GM23338 (cell line): ENCODE data around the gene ACTR2. TPM values are rescaled to one million over a fixed set of nuclear protein-coding genes. Genes with fewer than 3 reads are reported as not detected.

Experiments
- ATAC-seq: fragments of 200-7000 bp; cut with Tn5 transposase; 3 replicates; pipeline ENCODE4 v1.9.1; 2020
- DNase-seq: peaks from one replicate; pipeline ENCODE4 v3.0.0-alpha.2; 2015; ENCODE audit warnings: low spot score
- H2AFZ ChIP-seq: fragments of 200-600 bp; sonication (generic); 2 replicates; pipeline ENCODE4 v1.8.0; 2016; ENCODE audit warnings: antibody characterized with exemption, mild to moderate bottlenecking, moderate library complexity
- H3F3A ChIP-seq: fragments of 200-600 bp; sonication (generic); replicated peaks from 2 replicates; pipeline ENCODE4 v1.8.0; 2017; ENCODE audit warnings: antibody characterized with exemption, mixed run types, low read depth
- H3K27ac ChIP-seq: fragments of 200-600 bp; sonication (generic); 2 replicates; pipeline ENCODE4 v1.6.1; 2016; ENCODE audit warnings: low read depth
- H3K27me3 ChIP-seq: fragments of 200-600 bp; sonication (generic); 2 replicates; pipeline ENCODE4 v1.8.0; 2016; ENCODE audit warnings: mild to moderate bottlenecking, mixed run types, moderate library complexity; ENCODE audit not compliant: insufficient read depth
- H3K36me3 ChIP-seq: fragments of 200-600 bp; sonication (generic); 2 replicates; pipeline ENCODE4 v1.8.0; 2016; ENCODE audit warnings: mild to moderate bottlenecking; ENCODE audit not compliant: insufficient read depth
- H3K4me1 ChIP-seq: fragments of 200-600 bp; sonication (generic); 2 replicates; pipeline ENCODE4 v1.8.0; 2016; ENCODE audit warnings: mild to moderate bottlenecking, moderate library complexity; ENCODE audit not compliant: insufficient read depth
- H3K4me2 ChIP-seq: fragments of 200-600 bp; sonication (generic); 2 replicates; pipeline ENCODE4 v1.7.1; 2017; ENCODE audit warnings: mixed run types
- H3K4me3 ChIP-seq: fragments of 200-600 bp; sonication (generic); 2 replicates; pipeline ENCODE4 v1.6.1; 2016; ENCODE audit warnings: mixed run types
- H3K79me2 ChIP-seq: fragments of 200-600 bp; sonication (generic); replicated peaks from 2 replicates; pipeline ENCODE4 v1.8.0; 2017; ENCODE audit warnings: mild to moderate bottlenecking; ENCODE audit not compliant: insufficient read depth
- H3K9me2 ChIP-seq: fragments of 200-600 bp; sonication (generic); 2 replicates; pipeline ENCODE4 v1.8.0; 2017; ENCODE audit not compliant: insufficient read depth
- H4K20me1 ChIP-seq: fragments of 200-600 bp; sonication (generic); replicated peaks from 2 replicates; pipeline ENCODE4 v1.8.0; 2017; ENCODE audit warnings: mild to moderate bottlenecking; ENCODE audit not compliant: insufficient read depth
- H3K27ac Mint-ChIP-seq: 2 replicates; pipeline ENCODE4 v1.8.0; 2020; ENCODE audit warnings: inconsistent platforms, mild to moderate bottlenecking, moderate library complexity, mixed read lengths
- H3K27me3 Mint-ChIP-seq: 3 replicates; pipeline ENCODE4 v1.8.0; 2022; ENCODE audit warnings: low read depth, mild to moderate bottlenecking, moderate library complexity, mixed read lengths, inconsistent platforms; ENCODE audit not compliant: insufficient read depth, poor library complexity
- H3K36me3 Mint-ChIP-seq: 3 replicates; pipeline ENCODE4 v1.8.0; 2021; ENCODE audit warnings: low read depth, mild to moderate bottlenecking, inconsistent platforms, moderate library complexity, mixed read lengths
- H3K4me1 Mint-ChIP-seq: 3 replicates; pipeline ENCODE4 v1.8.0; 2020; ENCODE audit warnings: mild to moderate bottlenecking, inconsistent platforms, mixed read lengths
- H3K4me3 Mint-ChIP-seq: 3 replicates; pipeline ENCODE4 v1.8.0; 2021; ENCODE audit warnings: moderate library complexity, mild to moderate bottlenecking, inconsistent platforms, mixed read lengths
- H3K9me3 Mint-ChIP-seq: 3 replicates; pipeline ENCODE4 v1.8.0; 2020; ENCODE audit warnings: moderate library complexity, mild to moderate bottlenecking, inconsistent platforms, mixed read lengths
- CREB1 ChIP-seq: fragments of 250-450 bp; sonication (Bioruptor Pico); IDR thresholded peaks from 2 replicates; pipeline ENCODE4 v1.5.0; 2020; ENCODE audit warnings: low read depth, mild to moderate bottlenecking, moderate library complexity
- EZH2 ChIP-seq: fragments of 200-600 bp; sonication (generic); IDR thresholded peaks from one replicate; pipeline ENCODE4 v1.8.0; 2017; ENCODE audit warnings: antibody characterized with exemption, mild to moderate bottlenecking, low read depth; ENCODE audit not compliant: unreplicated experiment
- EZH2phosphoT487 ChIP-seq: fragments of 200-600 bp; sonication (generic); IDR thresholded peaks from one replicate; pipeline ENCODE4 v1.8.1; 2018; ENCODE audit warnings: antibody characterized with exemption; ENCODE audit not compliant: unreplicated experiment
- JUNB ChIP-seq: IDR thresholded peaks from one replicate; pipeline ENCODE4 v1.6.1; 2016; ENCODE audit warnings: antibody characterized with exemption; ENCODE audit not compliant: unreplicated experiment
- NANOG ChIP-seq: IDR thresholded peaks from 2 replicates; pipeline ENCODE4 v1.6.1; 2016; ENCODE audit warnings: antibody characterized with exemption, borderline replicate concordance
- polyA plus RNA-seq: library from polyadenylated mRNA; unstranded; fragments of >200 nt; fragmentation: Nextera tagmentation; extraction: Ambion mirVana; gene quantifications from 2 replicates; pipeline ENCODE4 v1.2.1, GENCODE V29; 2016
- total RNA-seq: library from RNA; depleted of rRNA; stranded (reverse); fragments of >200 nt; shearing (Covaris generic); gene quantifications from 2 replicates; pipeline ENCODE4 v1.2.3, GENCODE V29; 2014
- TF ChIP-seq, protein P1 (sequence below): IDR thresholded peaks from one replicate; pipeline ENCODE4 v1.6.1; 2018; ENCODE audit warnings: antibody characterized with exemption; ENCODE audit not compliant: unreplicated experiment
- TF ChIP-seq, protein P2 (sequence below): IDR thresholded peaks from 2 replicates; pipeline ENCODE4 v1.6.1; 2016; ENCODE audit warnings: antibody characterized with exemption
- TF ChIP-seq, protein P3 (sequence below), 2 experiments: fragments of 200-600 bp in 1 of 2; sonication (generic) in 1 of 2; conservative IDR thresholded peaks; 2 replicates each; pipeline versions ENCODE4 v1.5.1 to v1.6.1; 2016 to 2017; ENCODE audit warnings: antibody characterized with exemption in 2 of 2, low read depth in 2 of 2, mild to moderate bottlenecking in 2 of 2, moderate library complexity in 1 of 2

The ACTR2 gene
- total and polyA plus RNA-seq, 2 experiments from 2014 or later, result 73.6 to 87.6 TPM

DNA sequence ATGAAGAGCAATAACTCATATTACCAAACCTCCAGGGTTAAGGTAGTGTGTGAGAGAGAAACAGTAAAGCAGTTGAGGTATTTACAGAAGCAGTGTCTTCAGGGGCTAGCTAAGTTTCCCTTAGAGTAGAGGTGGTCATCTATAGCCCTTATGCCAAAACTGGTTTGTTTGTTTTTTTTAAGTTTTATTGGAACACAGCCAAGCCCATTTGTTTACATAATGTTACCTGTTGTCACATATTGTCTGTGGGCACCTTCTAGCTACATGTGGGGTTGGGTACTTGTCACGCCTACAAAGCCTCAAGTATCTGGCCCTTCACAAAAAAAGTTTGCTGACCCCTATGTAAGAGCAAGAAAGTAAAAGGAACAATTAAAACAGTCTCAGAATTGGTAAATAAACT, 39.4 kb downstream of the ACTR2 start (continued):
- TF ChIP-seq, protein P1, sequence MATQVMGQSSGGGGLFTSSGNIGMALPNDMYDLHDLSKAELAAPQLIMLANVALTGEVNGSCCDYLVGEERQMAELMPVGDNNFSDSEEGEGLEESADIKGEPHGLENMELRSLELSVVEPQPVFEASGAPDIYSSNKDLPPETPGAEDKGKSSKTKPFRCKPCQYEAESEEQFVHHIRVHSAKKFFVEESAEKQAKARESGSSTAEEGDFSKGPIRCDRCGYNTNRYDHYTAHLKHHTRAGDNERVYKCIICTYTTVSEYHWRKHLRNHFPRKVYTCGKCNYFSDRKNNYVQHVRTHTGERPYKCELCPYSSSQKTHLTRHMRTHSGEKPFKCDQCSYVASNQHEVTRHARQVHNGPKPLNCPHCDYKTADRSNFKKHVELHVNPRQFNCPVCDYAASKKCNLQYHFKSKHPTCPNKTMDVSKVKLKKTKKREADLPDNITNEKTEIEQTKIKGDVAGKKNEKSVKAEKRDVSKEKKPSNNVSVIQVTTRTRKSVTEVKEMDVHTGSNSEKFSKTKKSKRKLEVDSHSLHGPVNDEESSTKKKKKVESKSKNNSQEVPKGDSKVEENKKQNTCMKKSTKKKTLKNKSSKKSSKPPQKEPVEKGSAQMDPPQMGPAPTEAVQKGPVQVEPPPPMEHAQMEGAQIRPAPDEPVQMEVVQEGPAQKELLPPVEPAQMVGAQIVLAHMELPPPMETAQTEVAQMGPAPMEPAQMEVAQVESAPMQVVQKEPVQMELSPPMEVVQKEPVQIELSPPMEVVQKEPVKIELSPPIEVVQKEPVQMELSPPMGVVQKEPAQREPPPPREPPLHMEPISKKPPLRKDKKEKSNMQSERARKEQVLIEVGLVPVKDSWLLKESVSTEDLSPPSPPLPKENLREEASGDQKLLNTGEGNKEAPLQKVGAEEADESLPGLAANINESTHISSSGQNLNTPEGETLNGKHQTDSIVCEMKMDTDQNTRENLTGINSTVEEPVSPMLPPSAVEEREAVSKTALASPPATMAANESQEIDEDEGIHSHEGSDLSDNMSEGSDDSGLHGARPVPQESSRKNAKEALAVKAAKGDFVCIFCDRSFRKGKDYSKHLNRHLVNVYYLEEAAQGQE, result no peak
- TF ChIP-seq NANOG, result no peak

DNA sequence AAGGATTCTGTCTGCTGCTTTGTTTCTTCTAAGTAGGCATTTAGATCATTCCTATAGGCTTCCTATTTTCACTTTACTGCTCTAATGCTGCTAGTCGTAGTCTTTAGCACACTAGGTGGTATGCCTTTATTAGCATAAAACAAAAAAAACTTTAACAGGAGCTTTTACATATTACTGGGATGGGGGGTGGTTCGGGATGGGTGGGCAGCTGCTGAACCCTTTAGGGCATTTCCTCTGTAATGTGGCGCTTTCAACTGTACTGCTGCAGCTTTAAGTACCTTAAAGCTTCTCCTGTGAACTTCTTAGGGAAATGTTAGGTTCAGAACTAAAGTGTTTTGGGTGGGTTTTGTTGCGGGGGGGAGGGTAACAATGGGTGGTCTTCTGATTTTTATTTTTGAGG, 41.3 kb downstream of the ACTR2 start:
- Histone ChIP-seq H4K20me1 (peaks cover 45% of the 10 kb centered on the region), H3K27ac (no peak overlapping the region), H3K79me2 (no peaks in the 10 kb centered on the region; the same call in 1 of the 2 replicates), H3K9me2 (no peaks in the 10 kb centered on the region), H3K36me3 (peaks cover 12% of the 10 kb centered on the region), H2AFZ (no peak overlapping the region), H3K4me2 (peak overlapping the region; percentile 49), H3K4me1 (peaks cover 14% of the 10 kb centered on the region), H3K27me3 (peaks cover 40% of the 10 kb centered on the region), H3F3A (no peaks in the 10 kb centered on the region), H3K4me3 (no peak overlapping the region)
- Mint-ChIP-seq H3K9me3 (no peaks in the 10 kb centered on the region), H3K36me3 (peaks cover 37% of the 10 kb centered on the region), H3K4me1 (peaks cover 14% of the 10 kb centered on the region), H3K4me3 (no peak overlapping the region), H3K27ac (no peak overlapping the region), H3K27me3 (peaks cover 28% of the 10 kb centered on the region)
- ATAC-seq (no peak), DNase-seq (no peak)
- TF ChIP-seq, protein P2, sequence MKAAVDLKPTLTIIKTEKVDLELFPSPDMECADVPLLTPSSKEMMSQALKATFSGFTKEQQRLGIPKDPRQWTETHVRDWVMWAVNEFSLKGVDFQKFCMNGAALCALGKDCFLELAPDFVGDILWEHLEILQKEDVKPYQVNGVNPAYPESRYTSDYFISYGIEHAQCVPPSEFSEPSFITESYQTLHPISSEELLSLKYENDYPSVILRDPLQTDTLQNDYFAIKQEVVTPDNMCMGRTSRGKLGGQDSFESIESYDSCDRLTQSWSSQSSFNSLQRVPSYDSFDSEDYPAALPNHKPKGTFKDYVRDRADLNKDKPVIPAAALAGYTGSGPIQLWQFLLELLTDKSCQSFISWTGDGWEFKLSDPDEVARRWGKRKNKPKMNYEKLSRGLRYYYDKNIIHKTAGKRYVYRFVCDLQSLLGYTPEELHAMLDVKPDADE, result no peak
- TF ChIP-seq NANOG (no peak), EZH2phosphoT487 (no peak), EZH2 (no peak), CREB1 (CRISPR knock-in tag) (no peak), JUNB (no peak)
- TF ChIP-seq, protein P3, sequence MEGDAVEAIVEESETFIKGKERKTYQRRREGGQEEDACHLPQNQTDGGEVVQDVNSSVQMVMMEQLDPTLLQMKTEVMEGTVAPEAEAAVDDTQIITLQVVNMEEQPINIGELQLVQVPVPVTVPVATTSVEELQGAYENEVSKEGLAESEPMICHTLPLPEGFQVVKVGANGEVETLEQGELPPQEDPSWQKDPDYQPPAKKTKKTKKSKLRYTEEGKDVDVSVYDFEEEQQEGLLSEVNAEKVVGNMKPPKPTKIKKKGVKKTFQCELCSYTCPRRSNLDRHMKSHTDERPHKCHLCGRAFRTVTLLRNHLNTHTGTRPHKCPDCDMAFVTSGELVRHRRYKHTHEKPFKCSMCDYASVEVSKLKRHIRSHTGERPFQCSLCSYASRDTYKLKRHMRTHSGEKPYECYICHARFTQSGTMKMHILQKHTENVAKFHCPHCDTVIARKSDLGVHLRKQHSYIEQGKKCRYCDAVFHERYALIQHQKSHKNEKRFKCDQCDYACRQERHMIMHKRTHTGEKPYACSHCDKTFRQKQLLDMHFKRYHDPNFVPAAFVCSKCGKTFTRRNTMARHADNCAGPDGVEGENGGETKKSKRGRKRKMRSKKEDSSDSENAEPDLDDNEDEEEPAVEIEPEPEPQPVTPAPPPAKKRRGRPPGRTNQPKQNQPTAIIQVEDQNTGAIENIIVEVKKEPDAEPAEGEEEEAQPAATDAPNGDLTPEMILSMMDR (conservative IDR thresholded peaks at IDR 0.05; ENCODE audit: low read depth in 2 of 2), result no peak
- TF ChIP-seq, protein P1, result no peak
